ENCODE measurements around the gene BICRA.
A peak's percentile ranks its signal among the peaks of the same experiment; 100 is the strongest.
"Not testable (repeated sequence)": the region's sequence is repeated elsewhere in the genome, so short reads cannot be mapped to it uniquely, and the experiment has no call there.

BICRA gene

GRCh38 chr19:47694466-47695273 is 85.7 kb downstream of the BICRA start:
- DNase-seq (ENCODE audit: low spot score) = no peak

- DNase-seq (ENCODE audit: low spot score) = no peak
These were observed 86.8 kb downstream of the BICRA start for GRCh38 chr19:47695533-47696262.

GRCh38 chr19:47696635-47697034 is 87.7 kb downstream of the BICRA start:
- no peak for DNase-seq (ENCODE audit: low spot score)

GRCh38 chr19:47697863-47698609 is 89.1 kb downstream of the BICRA start:
- DNase-seq (ENCODE audit: low spot score) = peak; percentile 73

- DNase-seq (ENCODE audit: low spot score) = no peak
These were observed 89.9 kb downstream of the BICRA start for GRCh38 chr19:47698631-47699359.

- DNase-seq (ENCODE audit: low spot score) = no peak
These were observed 90.5 kb downstream of the BICRA start for GRCh38 chr19:47699360-47699917.

- no peak for DNase-seq (ENCODE audit: low spot score)
These were observed 92.2 kb downstream of the BICRA start for GRCh38 chr19:47700934-47701716.

- no peak for DNase-seq (ENCODE audit: low spot score)
These were observed 93.0 kb downstream of the BICRA start for GRCh38 chr19:47701717-47702552.

- DNase-seq (ENCODE audit: low spot score) = no peak
These were observed 93.7 kb downstream of the BICRA start for GRCh38 chr19:47702671-47703070.

- DNase-seq (ENCODE audit: low spot score) = no peak
These were observed 94.4 kb downstream of the BICRA start for GRCh38 chr19:47703301-47703700.

- DNase-seq (ENCODE audit: low spot score) = no peak
These were observed 95.1 kb downstream of the BICRA start for GRCh38 chr19:47704024-47704423.

GRCh38 chr19:47704656-47705055 is 95.7 kb downstream of the BICRA start:
- DNase-seq (ENCODE audit: low spot score) = no peak

GRCh38 chr19:47707135-47707925 is 98.4 kb downstream of the BICRA start:
- peak; percentile 61 for DNase-seq (ENCODE audit: low spot score)

- no peak for DNase-seq (ENCODE audit: low spot score)
These were observed 102.8 kb downstream of the BICRA start for GRCh38 chr19:47711652-47712242.

- DNase-seq (ENCODE audit: low spot score) = peak; percentile 67
These were observed 104.4 kb downstream of the BICRA start, which contains the start of gene EHD2 for GRCh38 chr19:47713046-47714021. EHD2 (plus strand) TSS chr19:47713422; CDS start chr19:47716613, 3,191 bp downstream.

GRCh38 chr19:47714339-47714738 is 105.4 kb downstream of the BICRA start:
- DNase-seq (ENCODE audit: low spot score) = no peak

GRCh38 chr19:47714855-47715254 is 105.9 kb downstream of the BICRA start:
- DNase-seq (ENCODE audit: low spot score) = not testable (repeated sequence)

All from kidney capillary endothelial cell (primary cell).